Suprapubic skin (tissue), 4 donors: Measurements from ENCODE around the gene HELLS. TPM values are rescaled to one million over a fixed set of nuclear protein-coding genes. Genes with fewer than 3 reads are reported as not detected.

Source experiments
- DNase-seq, 2 donors: peaks; one replicate each; pipeline ENCODE4 v3.0.0-alpha.2; 2019; ENCODE audit warnings: low spot score in 2 of 2
- H3K27ac ChIP-seq: fragments of 200-600 bp; sonication (generic); one replicate; pipeline ENCODE4 v1.5.1; 2019
- H3K27me3 ChIP-seq: fragments of 200-600 bp; sonication (generic); one replicate; pipeline ENCODE4 v1.5.1; 2019
- H3K36me3 ChIP-seq: fragments of 200-600 bp; sonication (generic); one replicate; pipeline ENCODE4 v1.5.1; 2019
- H3K4me1 ChIP-seq: fragments of 200-600 bp; sonication (generic); one replicate; pipeline ENCODE4 v1.5.1; 2019
- H3K4me3 ChIP-seq: fragments of 200-600 bp; sonication (generic); one replicate; pipeline ENCODE4 v1.5.1; 2019; ENCODE audit warnings: mild to moderate bottlenecking
- H3K9me3 ChIP-seq: fragments of 200-600 bp; sonication (generic); one replicate; pipeline ENCODE4 v1.5.1; 2019
- CTCF ChIP-seq, 2 donors: fragments of 200-600 bp in 1 of 2; fragments of 450-650 bp in 1 of 2; sonication (generic) in 1 of 2; IDR thresholded peaks; one replicate each; pipeline ENCODE4 v1.5.1; 2016 to 2019; ENCODE audit warnings: antibody characterized with exemption in 2 of 2, mild to moderate bottlenecking in 1 of 2, moderate library complexity in 1 of 2
- EP300 ChIP-seq: sonication (generic); formaldehyde crosslinking; IDR thresholded peaks from one replicate; pipeline ENCODE4 v1.6.1; 2017; ENCODE audit warnings: antibody characterized with exemption
- POLR2A ChIP-seq, 2 donors: fragments of 450-650 bp; IDR thresholded peaks; one replicate each; pipeline ENCODE4 v1.6.1; 2017; ENCODE audit warnings: antibody characterized with exemption in 2 of 2, mild to moderate bottlenecking in 2 of 2, moderate library complexity in 2 of 2
- POLR2AphosphoS5 ChIP-seq, 3 donors: sonication (generic); formaldehyde crosslinking; IDR thresholded peaks; one replicate each; pipeline ENCODE4 v1.6.1; 2017; ENCODE audit warnings: antibody characterized with exemption in 3 of 3
- WGBS: methylation state at CpG from one replicate; pipeline ENCODE4 v1.1.5; 2018; 5-methylcytosine and 5-hydroxymethylcytosine counted together
- total RNA-seq, 4 donors: library from RNA; depleted of rRNA; stranded (reverse); fragments of >200 nt; gene quantifications; one replicate each; pipeline ENCODE4 v1.1.0, GENCODE V29; 2016

HELLS gene
- total RNA-seq, 4 donors from 2014 or later = 5.2 to 12.9 (median 8.9) TPM

- H3K27me3 ChIP-seq = no peaks in the 10 kb centered on the region
- no peak for DNase-seq
- H3K36me3 ChIP-seq = no peaks in the 10 kb centered on the region
- no peaks in the 10 kb centered on the region for H3K9me3 ChIP-seq
- H3K27ac ChIP-seq = no peak overlapping the region
- 87% methylated on average over 2 of the region's 2 CpGs for WGBS
- H3K4me3 ChIP-seq = no peak overlapping the region
- no peaks in the 10 kb centered on the region for H3K4me1 ChIP-seq
- TF ChIP-seq POLR2A (IDR thresholded peaks at IDR 0.05) (no peak), POLR2AphosphoS5 (IDR thresholded peaks at IDR 0.05) (no peak), CTCF (IDR thresholded peaks at IDR 0.05) (no peak), EP300 (no peak)
These were observed 69.0 kb downstream of the HELLS start for GRCh38 chr10:94614558-94614957.

- Histone ChIP-seq H3K27me3 (no peaks in the 10 kb centered on the region), H3K9me3 (no peaks in the 10 kb centered on the region), H3K4me1 (no peaks in the 10 kb centered on the region), H3K27ac (no peak overlapping the region), H3K4me3 (no peak overlapping the region), H3K36me3 (no peaks in the 10 kb centered on the region)
- 46% methylated on average over 5 of the region's 5 CpGs for WGBS
- TF ChIP-seq CTCF (IDR thresholded peaks at IDR 0.05) = no peak
- TF ChIP-seq EP300 = no peak
- TF ChIP-seq POLR2AphosphoS5 (IDR thresholded peaks at IDR 0.05) = no peak
- TF ChIP-seq POLR2A (IDR thresholded peaks at IDR 0.05) = no peak
- no peak for DNase-seq
These were observed 71.9 kb downstream of the HELLS start for GRCh38 chr10:94617389-94617944.

- Histone ChIP-seq H3K27ac (no peak overlapping the region), H3K9me3 (no peaks in the 10 kb centered on the region), H3K36me3 (no peaks in the 10 kb centered on the region), H3K4me1 (no peaks in the 10 kb centered on the region), H3K27me3 (no peaks in the 10 kb centered on the region), H3K4me3 (no peak overlapping the region)
- 41% methylated on average over 1 of the region's 1 CpG for WGBS
- TF ChIP-seq POLR2A (IDR thresholded peaks at IDR 0.05) = no peak
- TF ChIP-seq CTCF (IDR thresholded peaks at IDR 0.05) = no peak
- TF ChIP-seq EP300 = no peak
- TF ChIP-seq POLR2AphosphoS5 (IDR thresholded peaks at IDR 0.05) = no peak
- no peak for DNase-seq
These were observed 77.1 kb downstream of the HELLS start for GRCh38 chr10:94622666-94623205.

- Histone ChIP-seq H3K27ac (no peak overlapping the region), H3K9me3 (no peaks in the 10 kb centered on the region), H3K4me3 (no peak overlapping the region), H3K27me3 (no peaks in the 10 kb centered on the region), H3K4me1 (no peaks in the 10 kb centered on the region), H3K36me3 (no peaks in the 10 kb centered on the region)
- 79% methylated on average over 2 of the region's 2 CpGs for WGBS
- no peak for TF ChIP-seq POLR2AphosphoS5 (IDR thresholded peaks at IDR 0.05)
- TF ChIP-seq POLR2A (IDR thresholded peaks at IDR 0.05) = no peak
- TF ChIP-seq EP300 = no peak
- TF ChIP-seq CTCF (IDR thresholded peaks at IDR 0.05) = no peak
- DNase-seq = no peak
These were observed 78.0 kb downstream of the HELLS start for GRCh38 chr10:94623572-94623971.

- no peak overlapping the region for H3K4me3 ChIP-seq
- no peaks in the 10 kb centered on the region for H3K4me1 ChIP-seq
- H3K9me3 ChIP-seq = no peaks in the 10 kb centered on the region
- H3K27me3 ChIP-seq = no peaks in the 10 kb centered on the region
- H3K36me3 ChIP-seq = no peaks in the 10 kb centered on the region
- no peak for TF ChIP-seq EP300
- TF ChIP-seq POLR2AphosphoS5 (IDR thresholded peaks at IDR 0.05) = no peak
- no peak for TF ChIP-seq POLR2A (IDR thresholded peaks at IDR 0.05)
- TF ChIP-seq CTCF (IDR thresholded peaks at IDR 0.05) = no peak
- WGBS = 54% methylated on average over 2 of the region's 2 CpGs
- H3K27ac ChIP-seq = no peak overlapping the region
- no peak for DNase-seq
These were observed 80.9 kb downstream of the HELLS start for GRCh38 chr10:94626476-94626875.
